CD14-positive monocyte (primary cell): ENCODE measurements around the gene ADPRM. TPM values are rescaled to one million over a fixed set of nuclear protein-coding genes. Genes with fewer than 3 reads are reported as not detected.

Source experiments
- DNase-seq, 3 donors: peaks; one replicate each; pipeline ENCODE4 v3.0.0-alpha.2; 2011 to 2022
- H2AFZ ChIP-seq: 2 replicates; pipeline ENCODE4 v1.6.0; 2012; ENCODE audit warnings: mild to moderate bottlenecking, low read depth, low read length, inconsistent platforms; ENCODE audit not compliant: insufficient read depth, poor library complexity, severe bottlenecking
- H3K27ac ChIP-seq, 2 donors: 1 replicate in 1 of 2; 2 replicates in 1 of 2; pipeline ENCODE4 v1.5.1; 2012 to 2013; ENCODE audit warnings: low read length in 2 of 2, control low read depth in 1 of 2, inconsistent platforms in 1 of 2, low read depth in 1 of 2, mild to moderate bottlenecking in 1 of 2
- H3K27me3 ChIP-seq, 2 donors: one replicate each; pipeline versions ENCODE4 v1.6.0 to v1.6.1; 2011 to 2013; ENCODE audit warnings: low read length in 2 of 2; ENCODE audit not compliant: control insufficient read depth in 2 of 2, insufficient read depth in 2 of 2
- H3K36me3 ChIP-seq, 2 donors: replicated peaks in 1 of 2; 1 replicate in 1 of 2; 2 replicates in 1 of 2; pipeline versions ENCODE4 v1.5.1 to v1.6.1; 2012 to 2013; ENCODE audit warnings: low read length in 2 of 2, control low read depth in 1 of 2, inconsistent platforms in 1 of 2, mild to moderate bottlenecking in 1 of 2; ENCODE audit not compliant: insufficient read depth in 2 of 2, control insufficient read depth in 1 of 2
- H3K4me1 ChIP-seq, 2 donors: 1 replicate in 1 of 2; 2 replicates in 1 of 2; pipeline versions ENCODE4 v1.5.1 to v1.6.1; 2012 to 2013; ENCODE audit warnings: low read length in 2 of 2, control low read depth in 1 of 2, inconsistent platforms in 1 of 2, mild to moderate bottlenecking in 1 of 2, moderate library complexity in 1 of 2; ENCODE audit not compliant: insufficient read depth in 2 of 2, control insufficient read depth in 1 of 2
- H3K4me2 ChIP-seq: replicated peaks from 2 replicates; pipeline ENCODE3; 2012; ENCODE audit warnings: low read length, moderate library complexity, mild to moderate bottlenecking; ENCODE audit not compliant: poor library complexity, severe bottlenecking; ENCODE audit errors: extremely low read depth
- H3K4me3 ChIP-seq, 3 experiments: fragments of 200-600 bp in 1 of 3; sonication (generic) in 1 of 3; replicated peaks in 1 of 3; 1 replicate in 2 of 3; 2 replicates in 1 of 3; pipeline ENCODE4 v1.5.1; 2011 to 2013; ENCODE audit warnings: low read length in 3 of 3, mild to moderate bottlenecking in 3 of 3, control low read depth in 2 of 3, low read depth in 2 of 3, inconsistent platforms in 1 of 3, moderate library complexity in 1 of 3
- H3K79me2 ChIP-seq: 2 replicates; pipeline ENCODE4 v1.6.0; 2012; ENCODE audit warnings: mild to moderate bottlenecking, control low read depth, inconsistent platforms, low read length, moderate library complexity; ENCODE audit not compliant: insufficient read depth
- H3K9ac ChIP-seq: 2 replicates; pipeline ENCODE4 v1.6.0; 2017; ENCODE audit warnings: low read length, mild to moderate bottlenecking; ENCODE audit not compliant: insufficient read depth, poor library complexity, severe bottlenecking
- H3K9me3 ChIP-seq, 2 donors: replicated peaks in 1 of 2; 1 replicate in 1 of 2; 2 replicates in 1 of 2; pipeline versions ENCODE4 v1.5.1 to v1.6.1; 2012 to 2013; ENCODE audit warnings: low read length in 2 of 2, control low read depth in 1 of 2; ENCODE audit not compliant: control insufficient read depth in 1 of 2, insufficient read depth in 1 of 2
- H4K20me1 ChIP-seq: 2 replicates; pipeline ENCODE4 v1.6.0; 2012; ENCODE audit warnings: mild to moderate bottlenecking, low read length, control low read depth, moderate library complexity; ENCODE audit not compliant: insufficient read depth
- H3K27ac Mint-ChIP-seq, 7 donors: one replicate each; pipeline ENCODE4 v1.8.0; 2020; ENCODE audit warnings: mild to moderate bottlenecking in 7 of 7, mixed read lengths in 7 of 7, moderate library complexity in 6 of 7, inconsistent platforms in 2 of 7
- H3K27me3 Mint-ChIP-seq, 3 donors: one replicate each; pipeline ENCODE4 v1.8.0; 2021 to 2022; ENCODE audit warnings: low read depth in 3 of 3, mild to moderate bottlenecking in 3 of 3, mixed read lengths in 3 of 3, moderate library complexity in 3 of 3, inconsistent platforms in 1 of 3
- H3K36me3 Mint-ChIP-seq, 2 donors: one replicate each; pipeline ENCODE4 v1.8.0; 2020; ENCODE audit warnings: mixed read lengths in 2 of 2, inconsistent platforms in 1 of 2, mild to moderate bottlenecking in 1 of 2
- H3K4me1 Mint-ChIP-seq: one replicate; pipeline ENCODE4 v1.8.0; 2020; ENCODE audit warnings: mild to moderate bottlenecking, mixed read lengths
- H3K4me3 Mint-ChIP-seq, 2 donors: one replicate each; pipeline ENCODE4 v1.8.0; 2020; ENCODE audit warnings: mild to moderate bottlenecking in 2 of 2, mixed read lengths in 2 of 2, moderate library complexity in 1 of 2
- H3K9me3 Mint-ChIP-seq, 7 donors: one replicate each; pipeline ENCODE4 v1.8.0; 2020 to 2022; ENCODE audit warnings: mixed read lengths in 7 of 7, mild to moderate bottlenecking in 6 of 7, moderate library complexity in 6 of 7, inconsistent platforms in 2 of 7
- CTCF ChIP-seq: fragments of 200-600 bp; IDR thresholded peaks from one replicate; pipeline ENCODE4 v1.8.0; 2022; ENCODE audit warnings: antibody characterized with exemption, mild to moderate bottlenecking
- WGBS: methylation state at CpG from one replicate; pipeline ENCODE4 v1.1.5; 2013; ENCODE audit warnings: missing lambda C conversion rate; ENCODE audit not compliant: insufficient coverage; 5-methylcytosine and 5-hydroxymethylcytosine counted together
- intact Hi-C, 2 donors: fragments of 100-400 bp; cut with micrococcal nuclease; formaldehyde crosslinking; loops; one replicate each; pipeline versions ENCODE4 v1.15.0 to v1.15.1; 2023
- polyA plus RNA-seq, 3 donors: library from polyadenylated mRNA; depleted of rRNA in 1 of 3; unstranded in 2 of 3; stranded (reverse) in 1 of 3; fragments of 300-500 nt in 2 of 3; fragments of >200 nt in 1 of 3; fragmentation: Illumina TruSeq in 2 of 3; gene quantifications; 1 replicate in 2 of 3; 2 replicates in 1 of 3; pipeline ENCODE4 v1.2.3, GENCODE V29; 2012 to 2021

ADPRM gene
- polyA plus RNA-seq, 3 donors, result 6.0 to 9.3 (median 7.5) TPM

GRCh38 chr17:10735821-10736220, 38.4 kb downstream of the ADPRM start:
- WGBS, result 100% methylated on average over 2 of the region's 4 CpGs
- H3K27ac ChIP-seq, result no peak overlapping the region
- peaks cover 6% of the 10 kb centered on the region for H3K4me1 Mint-ChIP-seq
- H3K4me2 ChIP-seq, result no peak overlapping the region
- H3K36me3 ChIP-seq, result no peaks in the 10 kb centered on the region
- no peaks in the 10 kb centered on the region for H3K27me3 ChIP-seq
- no peak overlapping the region for H2AFZ ChIP-seq
- no peak for TF ChIP-seq CTCF
- no peaks in the 10 kb centered on the region for H4K20me1 ChIP-seq
- peaks cover 0 to 1% (median 0%) of the 10 kb centered on the region in 3 donors for H3K27me3 Mint-ChIP-seq
- no peak overlapping the region for H3K4me3 ChIP-seq
- no peak overlapping the region for H3K4me3 Mint-ChIP-seq
- no peaks in the 10 kb centered on the region for H3K4me1 ChIP-seq
- intact Hi-C loops, result loop anchor here in 1 of 2 donors (10.0 kb wide), 1 partner anchor 109 kb away; no protein-coding TSS in a partner anchor
- H3K9me3 ChIP-seq, result no peaks in the 10 kb centered on the region
- H3K27ac Mint-ChIP-seq, result no peak overlapping the region
- no peak overlapping the region for H3K9ac ChIP-seq
- H3K79me2 ChIP-seq, result no peaks in the 10 kb centered on the region
- peaks cover 0 to 1% (median 0%) of the 10 kb centered on the region in 7 donors for H3K9me3 Mint-ChIP-seq
- no peaks in the 10 kb centered on the region for H3K36me3 Mint-ChIP-seq
- DNase-seq, result no peak

- no peak overlapping the region for H3K9ac ChIP-seq
- H3K4me1 Mint-ChIP-seq, result peaks cover 3% of the 10 kb centered on the region
- H3K36me3 ChIP-seq, result no peaks in the 10 kb centered on the region
- H3K4me3 ChIP-seq, result no peak overlapping the region
- peak overlapping the region; percentile 39 for H2AFZ ChIP-seq
- no peaks in the 10 kb centered on the region for H3K79me2 ChIP-seq
- 0% methylated on average over 4 of the region's 6 CpGs for WGBS
- peak overlapping the region in 2 of 7 donors; percentile 3 to 74 for H3K27ac Mint-ChIP-seq
- DNase-seq, result peak; percentile 7 to 31 (median 10)
- no peaks in the 10 kb centered on the region for H3K36me3 Mint-ChIP-seq
- H3K9me3 ChIP-seq, result no peaks in the 10 kb centered on the region
- H3K4me3 Mint-ChIP-seq, result peak overlapping the region; percentile 28 to 89
- no peak overlapping the region for H3K27ac ChIP-seq
- H3K27me3 ChIP-seq, result no peaks in the 10 kb centered on the region
- peaks cover 0 to 1% (median 0%) of the 10 kb centered on the region in 7 donors for H3K9me3 Mint-ChIP-seq
- TF ChIP-seq CTCF, result peak; percentile 68
- no peaks in the 10 kb centered on the region for H3K27me3 Mint-ChIP-seq
- no peaks in the 10 kb centered on the region for H4K20me1 ChIP-seq
- no peaks in the 10 kb centered on the region for H3K4me1 ChIP-seq
- intact Hi-C loops, result loop anchor here in 1 of 2 donors (10.0 kb wide), 1 partner anchor 108 kb away; no protein-coding TSS in a partner anchor
- H3K4me2 ChIP-seq, result no peak overlapping the region
These were observed 39.8 kb downstream of the ADPRM start for GRCh38 chr17:10737168-10737622.
